Smooth muscle cell (in vitro differentiated cells): Measurements from ENCODE around the gene WDR62. TPM values are rescaled to one million over a fixed set of nuclear protein-coding genes. Genes with fewer than 3 reads are reported as not detected.

Experiments used
- DNase-seq: peaks from one replicate; lab custom pipeline; 2025; ENCODE audit not compliant: unreplicated experiment; lab: John Stamatoyannopoulos, UW
- H2AFZ ChIP-seq: fragments of 200-600 bp; sonication (generic); 2 replicates; pipeline ENCODE4 v1.6.0; 2016; ENCODE audit warnings: antibody characterized with exemption, low read depth, mild to moderate bottlenecking
- H3F3A ChIP-seq: fragments of 200-600 bp; sonication (generic); 2 replicates; pipeline ENCODE4 v1.6.0; 2017; ENCODE audit warnings: antibody characterized with exemption, low read depth
- H3K27ac ChIP-seq: fragments of 200-600 bp; sonication (generic); 2 replicates; pipeline ENCODE4 v1.5.1; 2016; ENCODE audit warnings: low read depth, mild to moderate bottlenecking
- H3K27me3 ChIP-seq: fragments of 200-600 bp; sonication (generic); 2 replicates; pipeline ENCODE4 v1.6.1; 2016; ENCODE audit warnings: low read depth, mild to moderate bottlenecking
- H3K36me3 ChIP-seq: fragments of 200-600 bp; sonication (generic); 2 replicates; pipeline ENCODE4 v1.5.1; 2016; ENCODE audit warnings: low read depth
- H3K4me1 ChIP-seq: fragments of 200-600 bp; sonication (generic); 2 replicates; pipeline ENCODE4 v1.5.1; 2016; ENCODE audit warnings: low read depth
- H3K4me2 ChIP-seq: fragments of 200-600 bp; sonication (generic); 2 replicates; pipeline ENCODE4 v1.6.0; 2016; ENCODE audit warnings: mild to moderate bottlenecking
- H3K4me3 ChIP-seq: fragments of 200-600 bp; sonication (generic); 2 replicates; pipeline ENCODE4 v1.5.1; 2016; ENCODE audit warnings: mild to moderate bottlenecking
- H3K79me2 ChIP-seq: fragments of 200-600 bp; sonication (generic); 2 replicates; pipeline ENCODE4 v1.6.0; 2016; ENCODE audit warnings: low read depth, mild to moderate bottlenecking
- H3K9ac ChIP-seq: fragments of 200-600 bp; sonication (generic); 2 replicates; pipeline ENCODE4 v1.6.0; 2016; ENCODE audit warnings: low read depth
- H3K9me3 ChIP-seq: fragments of 200-600 bp; sonication (generic); replicated peaks from 2 replicates; pipeline ENCODE4 v1.5.1; 2016; ENCODE audit warnings: low read depth
- H4K20me1 ChIP-seq: fragments of 200-600 bp; sonication (generic); 2 replicates; pipeline ENCODE4 v1.6.0; 2016; ENCODE audit warnings: low read depth
- CTCF ChIP-seq: fragments of 200-600 bp; sonication (generic); IDR thresholded peaks from 2 replicates; pipeline ENCODE4 v1.5.1; 2017; ENCODE audit warnings: borderline replicate concordance, mild to moderate bottlenecking, antibody characterized with exemption; ENCODE audit not compliant: insufficient read depth, poor library complexity, severe bottlenecking
- WGBS: methylation state at CpG from one replicate; pipeline ENCODE4 v1.1.7; 2016; ENCODE audit warnings: low lambda C conversion rate; 5-methylcytosine and 5-hydroxymethylcytosine counted together
- polyA plus RNA-seq: library from polyadenylated mRNA; unstranded; fragments of >200 nt; fragmentation: Nextera tagmentation; extraction: Ambion mirVana; gene quantifications from 2 replicates; pipeline ENCODE4 v1.2.1, GENCODE V29; 2016
- total RNA-seq: library from RNA; depleted of rRNA; stranded (reverse); fragments of >200 nt; gene quantifications from 2 replicates; pipeline ENCODE4 v1.2.3, GENCODE V29; 2014

Gene WDR62
- total and polyA plus RNA-seq, 2 experiments from 2014 or later = 1.5 to 4.6 TPM

GRCh38 chr19:36043952-36044351 is 10.7 kb upstream of the WDR62 start:
- no peak overlapping the region for H3K4me3 ChIP-seq
- no peak overlapping the region for H2AFZ ChIP-seq
- no peaks in the 10 kb centered on the region for H3K9me3 ChIP-seq
- H4K20me1 ChIP-seq = no peaks in the 10 kb centered on the region
- no peaks in the 10 kb centered on the region for H3K27me3 ChIP-seq
- no peak overlapping the region for H3K9ac ChIP-seq
- H3F3A ChIP-seq = no peaks in the 10 kb centered on the region
- no peak overlapping the region for H3K27ac ChIP-seq
- H3K79me2 ChIP-seq = no peaks in the 10 kb centered on the region
- no peak for TF ChIP-seq CTCF
- no peak overlapping the region for H3K4me2 ChIP-seq
- no peaks in the 10 kb centered on the region for H3K4me1 ChIP-seq
- WGBS = 84% methylated on average over 2 of the region's 2 CpGs
- H3K36me3 ChIP-seq = no peaks in the 10 kb centered on the region
- DNase-seq = no peak

- no peaks in the 10 kb centered on the region for H3K36me3 ChIP-seq
- no peak overlapping the region for H2AFZ ChIP-seq
- no peaks in the 10 kb centered on the region for H3K9me3 ChIP-seq
- H3K27ac ChIP-seq = no peak overlapping the region
- H3F3A ChIP-seq = no peaks in the 10 kb centered on the region
- no peaks in the 10 kb centered on the region for H3K79me2 ChIP-seq
- H4K20me1 ChIP-seq = no peaks in the 10 kb centered on the region
- H3K27me3 ChIP-seq = no peaks in the 10 kb centered on the region
- H3K4me2 ChIP-seq = no peak overlapping the region
- H3K4me1 ChIP-seq = no peaks in the 10 kb centered on the region
- H3K9ac ChIP-seq = no peak overlapping the region
- no peak overlapping the region for H3K4me3 ChIP-seq
- DNase-seq = no peak
- TF ChIP-seq CTCF = no peak
- WGBS = 96% methylated on average over 5 of the region's 5 CpGs
Measured at GRCh38 chr19:36046443-36047050, 8.2 kb upstream of the WDR62 start.

- Histone ChIP-seq H2AFZ (no peak overlapping the region), H3K79me2 (no peaks in the 10 kb centered on the region), H3F3A (no peaks in the 10 kb centered on the region), H3K27ac (no peak overlapping the region), H4K20me1 (no peaks in the 10 kb centered on the region), H3K4me1 (no peaks in the 10 kb centered on the region), H3K36me3 (no peaks in the 10 kb centered on the region), H3K27me3 (no peaks in the 10 kb centered on the region), H3K4me2 (no peak overlapping the region), H3K9me3 (no peaks in the 10 kb centered on the region), H3K4me3 (no peak overlapping the region), H3K9ac (no peak overlapping the region)
- no peak for DNase-seq
- no peak for TF ChIP-seq CTCF
Measured at GRCh38 chr19:36047835-36048234, 6.9 kb upstream of the WDR62 start.

GRCh38 chr19:36049080-36049698 is 5.5 kb upstream of the WDR62 start:
- Histone ChIP-seq H3K4me3 (no peak overlapping the region), H3F3A (peaks cover 6% of the 10 kb centered on the region), H3K36me3 (no peaks in the 10 kb centered on the region), H4K20me1 (no peaks in the 10 kb centered on the region), H3K9ac (no peak overlapping the region), H3K27me3 (no peaks in the 10 kb centered on the region), H2AFZ (no peak overlapping the region), H3K79me2 (no peaks in the 10 kb centered on the region), H3K4me2 (no peak overlapping the region), H3K27ac (no peak overlapping the region), H3K4me1 (no peaks in the 10 kb centered on the region), H3K9me3 (no peaks in the 10 kb centered on the region)
- DNase-seq = no peak
- 94% methylated on average over 4 of the region's 4 CpGs for WGBS
- TF ChIP-seq CTCF = no peak
